GM12878 (cell line): ENCODE data around the gene ANTKMT. TPM values are rescaled to one million over a fixed set of nuclear protein-coding genes. Genes with fewer than 3 reads are reported as not detected.

ENCODE experiments used
- CBX5 ChIP-seq: sonication (generic); IDR thresholded peaks from 2 replicates; pipeline ENCODE4 v1.6.1; 2016; ENCODE audit warnings: low read depth, moderate library complexity, mild to moderate bottlenecking, inconsistent platforms
- CTCF ChIP-seq, 3 experiments: IDR thresholded peaks in 2 of 3; conservative IDR thresholded peaks in 1 of 3; 2 replicates each; pipeline ENCODE4 v1.5.1; 2011; ENCODE audit warnings: low read depth in 3 of 3, low read length in 3 of 3, mild to moderate bottlenecking in 3 of 3, control low read depth in 2 of 3, moderate library complexity in 2 of 3, inconsistent platforms in 1 of 3, mixed read lengths in 1 of 3; ENCODE audit not compliant: control insufficient read depth in 2 of 3, insufficient read depth in 1 of 3; ENCODE audit errors: extremely low read depth in 1 of 3
- MAX ChIP-seq: IDR thresholded peaks from 2 replicates; pipeline ENCODE4 v1.6.1; 2012; ENCODE audit warnings: low read depth, low read length, improper control_type of control experiment
- MXI1 ChIP-seq: fragments of 150-350 bp; IDR thresholded peaks from 2 replicates; pipeline ENCODE4 v1.6.1; 2011; ENCODE audit warnings: low read depth, mild to moderate bottlenecking, inconsistent platforms, low read length, improper control_type of control experiment
- POLR2A ChIP-seq: IDR thresholded peaks from 2 replicates; pipeline ENCODE4 v1.6.1; 2011; ENCODE audit warnings: low read depth, mild to moderate bottlenecking, low read length
- POLR2AphosphoS2 ChIP-seq: IDR thresholded peaks from 2 replicates; pipeline ENCODE4 v1.6.1; 2011; ENCODE audit warnings: low read depth, mild to moderate bottlenecking, low read length, improper control_type of control experiment, moderate library complexity
- RB1 ChIP-seq: fragments of 450-650 bp; formaldehyde crosslinking; IDR thresholded peaks from 2 replicates; pipeline ENCODE4 v1.6.1; 2017; ENCODE audit warnings: mild to moderate bottlenecking, borderline replicate concordance
- RELA ChIP-seq: fragments of 450-650 bp; IDR thresholded peaks from 2 replicates; pipeline ENCODE4 v1.8.0; 2014; ENCODE audit warnings: borderline replicate concordance; ENCODE audit not compliant: partially characterized antibody
- SIN3A ChIP-seq: IDR thresholded peaks from 2 replicates; pipeline ENCODE4 v1.6.1; 2012; ENCODE audit warnings: low read depth, low read length, improper control_type of control experiment
- SIX5 ChIP-seq: IDR thresholded peaks from 2 replicates; pipeline ENCODE4 v1.6.1; 2011; ENCODE audit warnings: mild to moderate bottlenecking, low read depth, low read length, moderate library complexity; ENCODE audit not compliant: severe bottlenecking
- SRF ChIP-seq, 2 experiments: IDR thresholded peaks; 2 replicates each; pipeline ENCODE4 v1.6.1; 2011; ENCODE audit warnings: low read depth in 2 of 2, low read length in 2 of 2, mild to moderate bottlenecking in 1 of 2, moderate library complexity in 1 of 2
- USF1 ChIP-seq: IDR thresholded peaks from 2 replicates; pipeline ENCODE4 v1.6.1; 2011; ENCODE audit warnings: borderline replicate concordance, low read depth, mild to moderate bottlenecking, moderate library complexity, mixed read lengths, low read length; ENCODE audit not compliant: insufficient read depth; ENCODE audit errors: extremely low read length
- WRNIP1 ChIP-seq: IDR thresholded peaks from 2 replicates; pipeline ENCODE4 v1.6.1; 2011; ENCODE audit warnings: low read depth, low read length, improper control_type of control experiment, borderline replicate concordance
- ZBTB11 ChIP-seq: fragments of 450-650 bp; formaldehyde crosslinking; IDR thresholded peaks from 2 replicates; pipeline ENCODE4 v1.5.0; 2022; ENCODE audit warnings: mild to moderate bottlenecking, missing genetic modification characterization
- ZNF207 ChIP-seq: fragments of 450-650 bp; IDR thresholded peaks from 2 replicates; pipeline ENCODE4 v1.6.1; 2014; ENCODE audit warnings: antibody characterized with exemption, mild to moderate bottlenecking, borderline replicate concordance
- ZNF217 ChIP-seq: fragments of 450-650 bp; IDR thresholded peaks from 2 replicates; pipeline ENCODE4 v1.6.1; 2017; ENCODE audit warnings: antibody characterized with exemption, mild to moderate bottlenecking
- ZNF24 ChIP-seq: fragments of 450-650 bp; IDR thresholded peaks from 2 replicates; pipeline ENCODE4 v1.6.1; 2017; ENCODE audit warnings: antibody characterized with exemption, mild to moderate bottlenecking
- polyA plus RNA-seq, 11 experiments: library from polyadenylated mRNA; depleted of rRNA in 4 of 11; unstranded in 6 of 11; stranded (reverse) in 5 of 11; fragments of >200 nt; fragmentation: Nextera tagmentation in 4 of 11; fragmentation: Illumina TruSeq in 1 of 11; extraction: Ambion mirVana in 4 of 11; extraction: Trizol in 1 of 11; gene quantifications; 1 replicate in 1 of 11; 2 replicates in 10 of 11; pipeline versions ENCODE4 v1.2.1 to v1.2.3, GENCODE V29; 2011 to 2016; ENCODE audit warnings: inconsistent platforms in 2 of 11, missing spikeins in 2 of 11, low read depth in 1 of 11
- total RNA-seq, 4 experiments: library from RNA; depleted of rRNA in 3 of 4; stranded (reverse); fragments of >200 nt in 3 of 4; fragmentation: Illumina TruSeq in 1 of 4; extraction: Trizol in 1 of 4; gene quantifications; 2 replicates each; pipeline versions ENCODE4 v1.2.1 to v1.2.3, GENCODE V29; 2013 to 2021
- TF ChIP-seq, protein P1 (sequence below): fragments of 450-650 bp; IDR thresholded peaks from 2 replicates; pipeline ENCODE4 v1.6.1; 2017; ENCODE audit warnings: low read depth, mild to moderate bottlenecking, moderate library complexity
- TF ChIP-seq, protein P2 (sequence below): fragments of 450-650 bp; IDR thresholded peaks from 2 replicates; pipeline ENCODE4 v1.6.1; 2017; ENCODE audit warnings: mild to moderate bottlenecking

The ANTKMT gene
- total and polyA plus RNA-seq, 10 of the 15 experiments (the other 5 are each of a cell fraction or from before 2014, with no cell fraction given), result 0.58 to 60.5 (median 25.8) TPM

DNA sequence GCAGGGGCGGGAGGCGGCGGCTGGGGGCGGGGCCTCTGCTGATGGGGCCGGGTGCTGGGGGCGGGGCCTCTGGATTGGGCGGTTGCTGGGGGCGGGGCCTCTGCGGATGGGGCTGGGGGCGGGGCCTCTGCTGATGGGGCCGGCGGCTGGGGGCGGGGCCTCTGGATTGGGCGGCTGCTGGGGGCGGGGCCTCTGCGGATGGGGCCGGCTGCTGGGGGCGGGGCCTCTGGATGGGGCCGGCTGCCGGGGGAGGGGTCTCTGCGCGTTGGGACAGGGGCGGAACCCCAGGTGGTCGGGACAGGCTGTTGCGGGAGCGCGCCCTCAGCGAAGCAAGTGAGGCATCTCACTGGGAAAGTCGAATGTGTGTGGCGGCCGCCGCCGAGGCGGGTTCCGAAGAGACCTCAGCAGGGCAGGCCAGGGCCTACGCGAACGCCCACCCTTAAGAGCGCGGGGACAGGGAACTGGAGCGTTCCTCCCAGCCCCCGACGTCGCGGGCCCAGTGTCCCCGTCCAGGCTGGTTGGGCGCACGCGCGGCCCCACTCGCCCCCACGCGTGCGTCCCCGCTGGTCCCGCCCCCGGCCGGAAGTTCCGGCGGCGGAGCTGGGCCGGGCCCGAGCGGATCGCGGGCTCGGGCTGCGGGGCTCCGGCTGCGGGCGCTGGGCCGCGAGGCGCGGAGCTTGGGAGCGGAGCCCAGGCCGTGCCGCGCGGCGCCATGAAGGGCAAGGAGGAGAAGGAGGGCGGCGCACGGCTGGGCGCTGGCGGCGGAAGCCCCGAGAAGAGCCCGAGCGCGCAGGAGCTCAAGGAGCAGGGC is 40.9 kb upstream of the ANTKMT start, which contains the start of gene STUB1 (continued):
- no peak for TF ChIP-seq ZNF24
- peak; percentile 79 for TF ChIP-seq POLR2A
- TF ChIP-seq MAX, result no peak
- no peak for TF ChIP-seq RELA
- TF ChIP-seq, protein P1, sequence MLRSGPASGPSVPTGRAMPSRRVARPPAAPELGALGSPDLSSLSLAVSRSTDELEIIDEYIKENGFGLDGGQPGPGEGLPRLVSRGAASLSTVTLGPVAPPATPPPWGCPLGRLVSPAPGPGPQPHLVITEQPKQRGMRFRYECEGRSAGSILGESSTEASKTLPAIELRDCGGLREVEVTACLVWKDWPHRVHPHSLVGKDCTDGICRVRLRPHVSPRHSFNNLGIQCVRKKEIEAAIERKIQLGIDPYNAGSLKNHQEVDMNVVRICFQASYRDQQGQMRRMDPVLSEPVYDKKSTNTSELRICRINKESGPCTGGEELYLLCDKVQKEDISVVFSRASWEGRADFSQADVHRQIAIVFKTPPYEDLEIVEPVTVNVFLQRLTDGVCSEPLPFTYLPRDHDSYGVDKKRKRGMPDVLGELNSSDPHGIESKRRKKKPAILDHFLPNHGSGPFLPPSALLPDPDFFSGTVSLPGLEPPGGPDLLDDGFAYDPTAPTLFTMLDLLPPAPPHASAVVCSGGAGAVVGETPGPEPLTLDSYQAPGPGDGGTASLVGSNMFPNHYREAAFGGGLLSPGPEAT, result no peak
- TF ChIP-seq WRNIP1, result no peak
- TF ChIP-seq POLR2AphosphoS2, result peak; percentile 73; the same call in 1 of the 2 replicates
- no peak for TF ChIP-seq CBX5
- no peak for TF ChIP-seq SRF (IDR thresholded peaks at IDR 0.05; ENCODE audit: low read depth in 2 of 2, low read length in 2 of 2)
- TF ChIP-seq MXI1, result peak; percentile 56; the same call in 1 of the 2 replicates
- TF ChIP-seq, protein P2, sequence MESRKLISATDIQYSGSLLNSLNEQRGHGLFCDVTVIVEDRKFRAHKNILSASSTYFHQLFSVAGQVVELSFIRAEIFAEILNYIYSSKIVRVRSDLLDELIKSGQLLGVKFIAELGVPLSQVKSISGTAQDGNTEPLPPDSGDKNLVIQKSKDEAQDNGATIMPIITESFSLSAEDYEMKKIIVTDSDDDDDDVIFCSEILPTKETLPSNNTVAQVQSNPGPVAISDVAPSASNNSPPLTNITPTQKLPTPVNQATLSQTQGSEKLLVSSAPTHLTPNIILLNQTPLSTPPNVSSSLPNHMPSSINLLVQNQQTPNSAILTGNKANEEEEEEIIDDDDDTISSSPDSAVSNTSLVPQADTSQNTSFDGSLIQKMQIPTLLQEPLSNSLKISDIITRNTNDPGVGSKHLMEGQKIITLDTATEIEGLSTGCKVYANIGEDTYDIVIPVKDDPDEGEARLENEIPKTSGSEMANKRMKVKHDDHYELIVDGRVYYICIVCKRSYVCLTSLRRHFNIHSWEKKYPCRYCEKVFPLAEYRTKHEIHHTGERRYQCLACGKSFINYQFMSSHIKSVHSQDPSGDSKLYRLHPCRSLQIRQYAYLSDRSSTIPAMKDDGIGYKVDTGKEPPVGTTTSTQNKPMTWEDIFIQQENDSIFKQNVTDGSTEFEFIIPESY, result no peak
- 0 out of 2 replicates have a peak, but pooled peaks have one; percentile 47 for TF ChIP-seq ZNF217
- TF ChIP-seq SIN3A, result no peak
- TF ChIP-seq ZBTB11 (CRISPR knock-in tag), result peak; percentile 34
- TF ChIP-seq USF1, result no peak
- TF ChIP-seq ZNF207, result no peak
- TF ChIP-seq CTCF (IDR thresholded peaks at IDR 0.05 in 2 of 3, conservative IDR thresholded peaks at IDR 0.05 in 1 of 3; ENCODE audit: control insufficient read depth in 2 of 3, extremely low read depth in 1 of 3, insufficient read depth in 1 of 3, low read depth in 3 of 3, low read length in 3 of 3), result no peak
- TF ChIP-seq RB1, result peak; percentile 62; the same call in 1 of the 2 replicates
- TF ChIP-seq SIX5, result no peak
